GM12878 (cell line): ENCODE data around the gene DENND4C. TPM values are rescaled to one million over a fixed set of nuclear protein-coding genes. Genes with fewer than 3 reads are reported as not detected.

Source experiments
- ATAC-seq: fragments of 200-7000 bp; cut with Tn5 transposase; 3 replicates; pipeline ENCODE4 v1.9.1; 2020; ENCODE audit warnings: mild to moderate bottlenecking, moderate library complexity
- BruUV-seq: library from RNA; stranded (reverse); fragments of 400-500 nt; replicated peaks from 2 replicates; lab custom pipeline; 2021; lab: Mats Ljungman, UMichigan
- CTCF ChIA-PET: fragments of 300-600 bp; sonication (Branson Sonifier 250); formaldehyde crosslinking; extraction: SDS; loops from one replicate; lab custom pipeline; 2021; ENCODE audit warnings: inconsistent platforms; lab: Yijun Ruan, JAX
- POLR2A ChIA-PET: fragments of 350-600 bp; formaldehyde crosslinking; extraction: SDS; loops from one replicate; lab custom pipeline; 2021; ENCODE audit warnings: inconsistent platforms; lab: Charles Lee
- RAD21 ChIA-PET: fragments of 300-600 bp; sonication (Branson Sonifier 250); formaldehyde crosslinking; loops from one replicate; lab custom pipeline; 2023; ENCODE audit warnings: antibody characterized with exemption; ENCODE audit not compliant: unreplicated experiment; lab: Charles Lee
- SMC1A ChIA-PET: fragments of 300-600 bp; sonication (Branson Sonifier 250); formaldehyde crosslinking; loops from one replicate; lab custom pipeline; 2023; ENCODE audit not compliant: unreplicated experiment, uncharacterized antibody; lab: Charles Lee
- DNase-seq: peaks from one replicate; pipeline ENCODE4 v3.0.0-alpha.2; 2011; ENCODE audit warnings: low read depth, low spot score
- FAIRE-seq: peaks from 3 replicates; lab custom pipeline; 2011; peaks lifted over from hg19 to GRCh38; lab: Jason Lieb, UNC
- H2AFZ ChIP-seq: 2 replicates; pipeline ENCODE4 v1.6.0; 2011; ENCODE audit warnings: low read depth, low read length, control low read depth; ENCODE audit not compliant: control insufficient read depth
- H3K27ac ChIP-seq: 2 replicates; pipeline ENCODE4 v1.5.1; 2011; ENCODE audit warnings: control low read depth; ENCODE audit not compliant: control insufficient read depth, insufficient read depth
- H3K27me3 ChIP-seq, 2 experiments: replicated peaks in 1 of 2; 2 replicates each; pipeline versions ENCODE4 v1.6.0 to v1.6.1; 2011; ENCODE audit warnings: low read length in 1 of 2; ENCODE audit not compliant: control insufficient read depth in 2 of 2, insufficient read depth in 2 of 2
- H3K36me3 ChIP-seq, 2 experiments: 2 replicates each; pipeline ENCODE4 v1.5.1; 2011; ENCODE audit warnings: low read length in 1 of 2; ENCODE audit not compliant: control insufficient read depth in 2 of 2, insufficient read depth in 2 of 2
- H3K4me1 ChIP-seq: 2 replicates; pipeline ENCODE4 v1.6.1; 2011; ENCODE audit warnings: mild to moderate bottlenecking, low read length, moderate library complexity, mixed read lengths; ENCODE audit not compliant: control insufficient read depth, insufficient read depth
- H3K4me2 ChIP-seq: 2 replicates; pipeline ENCODE4 v1.6.0; 2011; ENCODE audit warnings: control low read depth; ENCODE audit not compliant: control insufficient read depth, insufficient read depth
- H3K4me3 ChIP-seq: fragments of 200-600 bp; sonication (generic); 2 replicates; pipeline ENCODE4 v1.5.1; 2016
- H3K79me2 ChIP-seq: 2 replicates; pipeline ENCODE4 v1.6.0; 2011; ENCODE audit warnings: low read length; ENCODE audit not compliant: control insufficient read depth, insufficient read depth
- H3K9ac ChIP-seq: 2 replicates; pipeline ENCODE4 v1.8.0; 2011; ENCODE audit warnings: low read length, control low read depth, mixed read lengths; ENCODE audit not compliant: control insufficient read depth, insufficient read depth
- H3K9me3 ChIP-seq: replicated peaks from 3 replicates; pipeline ENCODE4 v1.5.1; 2011; ENCODE audit warnings: mild to moderate bottlenecking, low read length; ENCODE audit not compliant: control insufficient read depth, insufficient read depth
- H4K20me1 ChIP-seq: 2 replicates; pipeline ENCODE4 v1.6.0; 2011; ENCODE audit not compliant: control insufficient read depth, insufficient read depth
- BACH1 ChIP-seq: fragments of 450-650 bp; IDR thresholded peaks from 2 replicates; pipeline ENCODE4 v1.6.1; 2017; ENCODE audit warnings: mild to moderate bottlenecking, borderline replicate concordance
- E2F8 ChIP-seq: fragments of 450-650 bp; IDR thresholded peaks from 2 replicates; pipeline ENCODE4 v1.6.1; 2018; ENCODE audit warnings: mild to moderate bottlenecking, low read depth, moderate library complexity; ENCODE audit not compliant: partially characterized antibody
- EZH2 ChIP-seq: IDR thresholded peaks from 2 replicates; pipeline ENCODE4 v1.6.1; 2012; ENCODE audit warnings: low read depth, mild to moderate bottlenecking, control low read depth, inconsistent platforms, low read length, borderline replicate concordance; ENCODE audit not compliant: control insufficient read depth
- JUNB ChIP-seq: IDR thresholded peaks from 2 replicates; pipeline ENCODE4 v1.6.1; 2016; ENCODE audit warnings: antibody characterized with exemption, mild to moderate bottlenecking
- MTA2 ChIP-seq: fragments of 450-650 bp; IDR thresholded peaks from 2 replicates; pipeline ENCODE4 v1.6.1; 2016; ENCODE audit warnings: low read depth, mild to moderate bottlenecking, moderate library complexity
- NBN ChIP-seq: fragments of 450-650 bp; IDR thresholded peaks from 2 replicates; pipeline ENCODE4 v1.6.1; 2016
- NFIC ChIP-seq: IDR thresholded peaks from 2 replicates; pipeline ENCODE4 v1.6.1; 2012; ENCODE audit warnings: low read depth, mild to moderate bottlenecking, inconsistent platforms, low read length, moderate library complexity
- NR2C2 ChIP-seq: IDR thresholded peaks from 2 replicates; pipeline ENCODE4 v1.6.1; 2011; ENCODE audit warnings: borderline replicate concordance, low read depth; ENCODE audit not compliant: control insufficient read depth, insufficient read length
- POLR2A ChIP-seq: IDR thresholded peaks from 2 replicates; pipeline ENCODE4 v1.6.1; 2011; ENCODE audit warnings: low read depth, mild to moderate bottlenecking, low read length
- SUZ12 ChIP-seq: fragments of 200-600 bp; sonication (generic); IDR thresholded peaks from one replicate; pipeline ENCODE4 v1.6.1; 2018; ENCODE audit warnings: antibody characterized with exemption, mild to moderate bottlenecking; ENCODE audit not compliant: unreplicated experiment
- ZBED1 ChIP-seq: IDR thresholded peaks from 2 replicates; pipeline ENCODE4 v1.6.1; 2016; ENCODE audit warnings: borderline replicate concordance
- ZNF622 ChIP-seq: fragments of 450-650 bp; IDR thresholded peaks from 2 replicates; pipeline ENCODE4 v1.6.1; 2017; ENCODE audit warnings: mild to moderate bottlenecking, inconsistent platforms
- ZZZ3 ChIP-seq: IDR thresholded peaks from 2 replicates; pipeline ENCODE4 v1.6.1; 2011; ENCODE audit warnings: low read depth; ENCODE audit not compliant: control insufficient read depth, insufficient read length
- WGBS: methylation state at CpG from one replicate; pipeline ENCODE4 v1.1.6; 2016; ENCODE audit warnings: low lambda C conversion rate; ENCODE audit not compliant: insufficient replicate concordance, insufficient coverage; ENCODE audit errors: missing lambda C conversion rate; 5-methylcytosine and 5-hydroxymethylcytosine counted together
- in situ Hi-C: fragments of 300-500 bp; cut with MboI; formaldehyde crosslinking; loops from 9 replicates; pipeline ENCODE4 v1.14.3; 2018; ENCODE audit warnings: mixed read lengths
- intact Hi-C: fragments of 100-400 bp; cut with micrococcal nuclease; formaldehyde crosslinking; loops from one replicate; pipeline ENCODE4 v1.14.2; 2022; ENCODE audit not compliant: unreplicated experiment
- polyA plus RNA-seq, 11 experiments: library from polyadenylated mRNA; depleted of rRNA in 4 of 11; unstranded in 6 of 11; stranded (reverse) in 5 of 11; fragments of >200 nt; fragmentation: Nextera tagmentation in 4 of 11; fragmentation: Illumina TruSeq in 1 of 11; extraction: Ambion mirVana in 4 of 11; extraction: Trizol in 1 of 11; gene quantifications; 1 replicate in 1 of 11; 2 replicates in 10 of 11; pipeline versions ENCODE4 v1.2.1 to v1.2.3, GENCODE V29; 2011 to 2016; ENCODE audit warnings: inconsistent platforms in 2 of 11, missing spikeins in 2 of 11, low read depth in 1 of 11
- total RNA-seq, 4 experiments: library from RNA; depleted of rRNA in 3 of 4; stranded (reverse); fragments of >200 nt in 3 of 4; fragmentation: Illumina TruSeq in 1 of 4; extraction: Trizol in 1 of 4; gene quantifications; 2 replicates each; pipeline versions ENCODE4 v1.2.1 to v1.2.3, GENCODE V29; 2013 to 2021
- TF ChIP-seq, protein P1 (sequence below): fragments of 450-650 bp; IDR thresholded peaks from 2 replicates; pipeline ENCODE4 v1.6.1; 2018; ENCODE audit warnings: borderline replicate concordance, mild to moderate bottlenecking; ENCODE audit not compliant: partially characterized antibody

Gene DENND4C
- total and polyA plus RNA-seq, 10 of the 15 experiments (the other 5 are each of a cell fraction or from before 2014, with no cell fraction given), result 8.2 to 49.3 (median 24.7) TPM

DNA sequence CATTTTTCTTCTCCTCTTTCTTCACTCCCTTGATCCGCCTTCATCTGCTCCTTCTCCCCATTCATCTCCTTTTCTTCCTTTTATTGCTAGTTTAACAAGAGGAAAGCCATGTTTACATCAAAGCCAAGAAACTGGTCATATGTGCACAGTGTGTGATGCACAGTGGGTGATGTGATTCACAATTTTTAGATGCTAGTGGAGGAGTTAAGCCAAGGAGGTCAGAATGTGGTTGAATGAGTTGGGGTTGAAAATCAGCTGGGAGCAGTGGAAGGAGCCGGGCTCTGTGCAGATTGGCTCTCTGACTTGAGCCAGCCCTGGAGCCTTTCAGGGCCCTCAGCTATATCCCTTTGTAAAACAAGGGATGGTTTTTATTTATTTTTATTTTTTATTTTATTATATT lies 185.7 kb downstream of the DENND4C start:
- DNase-seq (no peak), FAIRE-seq (no peak), ATAC-seq (no peak)
- BruUV-seq, result no TSS peak
- ChIA-PET SMC1A (no interaction called here), POLR2A (no interaction called here), RAD21 (no interaction called here), CTCF (interaction anchor here (0.6 kb wide), 1 partner anchor 13 kb away, joined by 3 read pairs; no protein-coding TSS in a partner anchor)
- Histone ChIP-seq H2AFZ (no peak overlapping the region), H3K27ac (no peak overlapping the region), H4K20me1 (no peaks in the 10 kb centered on the region), H3K9me3 (no peaks in the 10 kb centered on the region), H3K9ac (no peak overlapping the region), H3K4me2 (no peak overlapping the region), H3K4me3 (no peak overlapping the region), H3K4me1 (no peaks in the 10 kb centered on the region), H3K36me3 (no peaks in the 10 kb centered on the region), H3K27me3 (no peaks in the 10 kb centered on the region), H3K79me2 (no peaks in the 10 kb centered on the region)
- in situ Hi-C loops, result no loop called here
- intact Hi-C loops, result no loop called here
- WGBS, result 45% methylated on average over 2 of the region's 2 CpGs
- no peak for TF ChIP-seq SUZ12
- TF ChIP-seq NBN, result no peak
- no peak for TF ChIP-seq MTA2
- TF ChIP-seq POLR2A, result no peak
- TF ChIP-seq BACH1, result no peak
- no peak for TF ChIP-seq EZH2

- CTCF ChIA-PET, result interaction anchor here (1.0 kb wide), 1 partner anchor 36 kb away, joined by 3 read pairs; no protein-coding TSS in a partner anchor
- no peak overlapping the region for H2AFZ ChIP-seq
- POLR2A ChIA-PET, result interaction anchor here (0.5 kb wide), 1 partner anchor 23 kb away, joined by 3 read pairs; no protein-coding TSS in a partner anchor
- H3K4me1 ChIP-seq, result peaks cover 9% of the 10 kb centered on the region; the same call in 1 of the 2 replicates
- no peaks in the 10 kb centered on the region for H3K27me3 ChIP-seq
- no peaks in the 10 kb centered on the region for H3K9me3 ChIP-seq
- 52% methylated on average over 1 of the region's 1 CpG for WGBS
- FAIRE-seq (no peak), ATAC-seq (no peak), DNase-seq (no peak)
- no peaks in the 10 kb centered on the region for H4K20me1 ChIP-seq
- 0 out of 4 replicates have a peak, but pooled peaks cover 0 to 2% of the 10 kb centered on the region in 2 experiments for H3K36me3 ChIP-seq
- RAD21 ChIA-PET, result no interaction called here
- H3K27ac ChIP-seq, result no peak overlapping the region
- in situ Hi-C loops (no loop called here), intact Hi-C loops (no loop called here)
- H3K79me2 ChIP-seq, result no peaks in the 10 kb centered on the region
- no peak overlapping the region for H3K9ac ChIP-seq
- no TSS peak for BruUV-seq
- H3K4me3 ChIP-seq, result no peak overlapping the region
- H3K4me2 ChIP-seq, result no peak overlapping the region
- SMC1A ChIA-PET, result interaction anchor here (1.4 to 2.0 kb wide), 2 partner anchors 9 to 10 kb away, joined by 5 to 9 read pairs; no protein-coding TSS in a partner anchor
- TF ChIP-seq ZBED1 (no peak), JUNB (no peak), NR2C2 (no peak), E2F8 (no peak), BACH1 (no peak), ZZZ3 (no peak), ZNF622 (no peak), NFIC (no peak)
- TF ChIP-seq, protein P1, sequence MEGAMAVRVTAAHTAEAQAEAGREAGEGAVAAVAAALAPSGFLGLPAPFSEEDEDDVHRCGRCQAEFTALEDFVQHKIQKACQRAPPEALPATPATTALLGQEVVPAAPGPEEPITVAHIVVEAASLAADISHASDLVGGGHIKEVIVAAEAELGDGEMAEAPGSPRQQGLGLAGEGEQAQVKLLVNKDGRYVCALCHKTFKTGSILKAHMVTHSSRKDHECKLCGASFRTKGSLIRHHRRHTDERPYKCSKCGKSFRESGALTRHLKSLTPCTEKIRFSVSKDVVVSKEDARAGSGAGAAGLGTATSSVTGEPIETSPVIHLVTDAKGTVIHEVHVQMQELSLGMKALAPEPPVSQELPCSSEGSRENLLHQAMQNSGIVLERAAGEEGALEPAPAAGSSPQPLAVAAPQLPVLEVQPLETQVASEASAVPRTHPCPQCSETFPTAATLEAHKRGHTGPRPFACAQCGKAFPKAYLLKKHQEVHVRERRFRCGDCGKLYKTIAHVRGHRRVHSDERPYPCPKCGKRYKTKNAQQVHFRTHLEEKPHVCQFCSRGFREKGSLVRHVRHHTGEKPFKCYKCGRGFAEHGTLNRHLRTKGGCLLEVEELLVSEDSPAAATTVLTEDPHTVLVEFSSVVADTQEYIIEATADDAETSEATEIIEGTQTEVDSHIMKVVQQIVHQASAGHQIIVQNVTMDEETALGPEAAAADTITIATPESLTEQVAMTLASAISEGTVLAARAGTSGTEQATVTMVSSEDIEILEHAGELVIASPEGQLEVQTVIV, result no peak
Measured at GRCh38 chr9:19420877-19421276, 190.4 kb downstream of the DENND4C start.
